Hepatocyte (in vitro differentiated cells): ENCODE data around the gene DYNLT5.

Experiments used
- CTCF ChIP-seq: fragments of 200-600 bp; sonication (generic); IDR thresholded peaks from 2 replicates; pipeline ENCODE4 v1.5.1; 2016; ENCODE audit warnings: antibody characterized with exemption, mild to moderate bottlenecking; ENCODE audit not compliant: poor library complexity
- EZH2 ChIP-seq: fragments of 200-600 bp; sonication (generic); IDR thresholded peaks from 2 replicates; pipeline ENCODE4 v1.6.1; 2016; ENCODE audit warnings: antibody characterized with exemption, mild to moderate bottlenecking, borderline replicate concordance

DNA sequence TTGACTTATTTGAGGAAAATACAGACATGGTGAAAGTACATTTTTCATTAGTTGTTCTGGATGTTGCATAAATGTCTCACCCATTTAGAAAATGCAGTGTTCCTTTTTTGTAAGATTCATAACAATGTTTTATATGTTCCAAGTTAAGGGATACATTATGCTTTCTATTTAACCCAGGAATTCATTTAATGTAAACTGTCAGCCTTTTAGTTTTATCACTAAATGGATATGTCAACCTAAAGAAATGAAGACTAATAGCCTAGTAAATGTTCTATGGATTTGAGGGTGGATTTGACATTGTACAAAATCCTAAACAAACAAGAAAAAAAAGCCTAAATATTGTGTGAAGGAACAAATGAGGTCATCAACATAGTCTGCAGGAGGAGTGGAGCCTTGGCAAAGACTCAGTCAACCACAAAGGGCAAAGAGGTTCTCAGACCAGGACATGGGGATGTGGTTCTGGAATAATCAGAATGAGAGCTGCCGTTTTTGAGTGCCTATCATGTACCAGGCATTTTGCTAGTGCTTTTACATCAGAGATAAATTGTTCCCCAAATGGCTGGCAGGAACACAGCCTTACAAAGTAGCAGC is 57.6 kb downstream of the DYNLT5 start:
- no peak for TF ChIP-seq CTCF
- no peak for TF ChIP-seq EZH2
